Smooth muscle cell of the umbilical artery (primary cell): ENCODE data around the gene F5. TPM values are rescaled to one million over a fixed set of nuclear protein-coding genes. Genes with fewer than 3 reads are reported as not detected.

Experiments used
- total RNA-seq: library from RNA; depleted of rRNA; stranded (reverse); fragments of >200 nt; gene quantifications from 2 replicates; pipeline ENCODE4 v1.2.3, GENCODE V29; 2014

Gene F5
- under 0.01 and 0.09 TPM in 2 replicates for total RNA-seq

GRCh38 chr1:169586395-169587255 is at the start of gene F5:
TSS of gene F5 (minus strand) at chr1:169586481. CDS start at chr1:169586386, 95 bp downstream.

GRCh38 chr1:169630006-169630405 is 43.7 kb upstream of the F5 start, which contains the start of gene SELP:
TSS of gene SELP (minus strand) at chr1:169630124. CDS start at chr1:169630074, 50 bp downstream.

GRCh38 chr1:169485431-169486280 is 100.6 kb downstream of the F5 start, which contains the start of gene SLC19A2:
TSS of gene SLC19A2 (minus strand) at chr1:169485944. CDS start at chr1:169485766, 178 bp downstream.

Other genes starting within 250 kb of the F5 start
- 28.1 and 34.7 TPM in 2 replicates for gene NME7, start 218.7 kb downstream of the F5 start, total RNA-seq
- gene BLZF1, start 218.3 kb downstream of the F5 start, total RNA-seq, result 40.4 and 48.6 TPM in 2 replicates
- 0.59 and 1.4 TPM in 2 replicates for gene CCDC181, start 159.0 kb downstream of the F5 start, total RNA-seq
- 19.3 and 21.4 TPM in 2 replicates for gene SLC19A2, start 100.5 kb downstream of the F5 start, total RNA-seq
- not detected in 2 replicates for gene SELP, start 43.6 kb upstream of the F5 start, total RNA-seq
- not detected in 2 replicates for gene SELL, start 125.1 kb upstream of the F5 start, total RNA-seq
- gene SELE, start 147.6 kb upstream of the F5 start, total RNA-seq, result not detected in 2 replicates
- 5.2 and 7.4 TPM in 2 replicates for gene METTL18, start 208.4 kb upstream of the F5 start, total RNA-seq